GM21528 (cell line): ENCODE data around the gene GATAD2B.
A peak's percentile ranks its signal among the peaks of the same experiment; 100 is the strongest.
"Not testable (repeated sequence)": the region's sequence is repeated elsewhere in the genome, so short reads cannot be mapped to it uniquely, and the experiment has no call there.

Experiments used
- ATAC-seq: cut with Tn5 transposase; IDR thresholded peaks from one replicate; pipeline ENCODE4 v1.9.1; 2021; ENCODE audit warnings: mild to moderate bottlenecking, moderate library complexity; ENCODE audit not compliant: unreplicated experiment, low FRiP score

GATAD2B gene

GRCh38 chr1:153844349-153844748, 78.4 kb downstream of the GATAD2B start:
- ATAC-seq, result not testable (repeated sequence)

GRCh38 chr1:153842006-153842471, 80.7 kb downstream of the GATAD2B start:
- ATAC-seq, result peak; percentile 62

GRCh38 chr1:153841463-153841994, 81.2 kb downstream of the GATAD2B start:
- ATAC-seq, result no peak

DNA sequence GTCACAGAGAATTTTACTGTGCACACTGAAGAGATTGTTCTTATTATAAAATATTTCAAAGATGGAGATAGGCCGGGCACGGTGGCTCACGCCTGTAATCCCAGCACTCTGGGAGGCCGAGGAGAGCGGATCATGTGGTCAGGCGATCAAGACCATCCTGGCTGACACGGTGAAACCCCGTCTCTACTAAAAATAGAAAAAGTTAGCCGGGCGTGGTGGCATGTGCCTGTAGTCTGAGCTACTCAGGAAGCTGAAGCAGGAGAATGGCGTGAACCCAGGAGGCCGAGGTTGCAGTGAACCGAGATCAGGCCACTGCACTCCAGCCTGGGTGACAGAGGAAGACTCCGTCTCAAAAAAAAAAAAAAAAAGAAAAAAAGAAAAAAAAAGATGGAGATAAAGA, 82.0 kb downstream of the GATAD2B start:
- ATAC-seq, result not testable (repeated sequence)

DNA sequence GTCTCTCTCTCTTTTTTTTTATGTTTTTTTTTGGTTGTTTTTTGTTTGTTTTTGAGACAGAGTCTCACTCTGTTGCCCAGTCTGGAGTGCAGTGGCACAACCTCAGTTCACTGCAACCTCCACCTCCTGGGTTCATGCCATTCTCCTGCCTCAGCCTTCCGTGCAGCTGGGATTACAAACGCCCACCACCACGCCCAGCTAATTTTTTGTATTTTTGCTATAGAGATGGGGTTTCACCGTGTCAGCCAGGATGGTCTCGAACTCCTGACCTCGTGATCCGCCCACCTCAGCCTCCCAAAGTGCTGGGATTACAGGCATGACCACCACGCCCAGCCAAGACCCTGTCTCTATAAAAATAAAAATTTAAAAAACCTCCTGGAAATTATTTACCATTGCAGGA, 88.8 kb downstream of the GATAD2B start:
- ATAC-seq, result not testable (repeated sequence)

DNA sequence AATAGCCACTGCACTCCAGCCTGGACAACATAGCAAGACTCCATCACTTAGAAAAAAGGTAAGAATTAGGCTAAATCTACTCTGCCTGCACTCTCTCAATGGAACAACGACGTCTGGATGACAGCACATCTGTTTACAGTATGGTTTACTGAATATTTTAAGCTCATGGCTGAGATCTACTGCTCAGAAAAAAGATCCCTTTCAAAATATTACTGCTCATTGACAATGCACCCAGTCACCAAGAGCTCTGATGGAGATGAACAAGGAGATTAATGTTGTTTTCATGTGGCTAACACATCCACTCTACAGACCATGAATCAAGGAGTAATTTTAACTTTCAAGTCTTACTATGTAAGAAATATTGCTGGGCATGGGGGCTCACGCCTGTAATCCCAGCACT, 89.6 kb downstream of the GATAD2B start:
- no peak for ATAC-seq

- no peak for ATAC-seq
Measured at GRCh38 chr1:153832293-153832692, 90.5 kb downstream of the GATAD2B start.

DNA sequence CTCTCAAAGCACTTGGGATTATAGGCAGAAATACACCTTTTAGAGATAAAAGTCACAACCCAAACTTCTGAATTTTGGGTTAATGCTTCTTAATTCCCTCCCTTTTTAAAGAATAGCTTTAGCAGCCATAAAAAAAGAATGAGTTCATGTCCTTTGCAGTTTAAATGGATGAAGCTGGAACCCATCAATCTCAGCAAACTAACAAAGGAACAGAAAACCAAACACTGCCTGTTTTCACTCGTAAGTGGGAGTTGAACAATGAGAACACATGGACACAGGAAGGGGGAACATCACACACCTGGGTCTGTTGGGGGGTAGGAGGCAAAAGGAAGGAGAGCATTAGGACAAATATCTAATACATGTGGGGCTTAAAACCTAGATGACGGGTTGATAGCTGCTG, 91.7 kb downstream of the GATAD2B start:
- ATAC-seq, result no peak

DNA sequence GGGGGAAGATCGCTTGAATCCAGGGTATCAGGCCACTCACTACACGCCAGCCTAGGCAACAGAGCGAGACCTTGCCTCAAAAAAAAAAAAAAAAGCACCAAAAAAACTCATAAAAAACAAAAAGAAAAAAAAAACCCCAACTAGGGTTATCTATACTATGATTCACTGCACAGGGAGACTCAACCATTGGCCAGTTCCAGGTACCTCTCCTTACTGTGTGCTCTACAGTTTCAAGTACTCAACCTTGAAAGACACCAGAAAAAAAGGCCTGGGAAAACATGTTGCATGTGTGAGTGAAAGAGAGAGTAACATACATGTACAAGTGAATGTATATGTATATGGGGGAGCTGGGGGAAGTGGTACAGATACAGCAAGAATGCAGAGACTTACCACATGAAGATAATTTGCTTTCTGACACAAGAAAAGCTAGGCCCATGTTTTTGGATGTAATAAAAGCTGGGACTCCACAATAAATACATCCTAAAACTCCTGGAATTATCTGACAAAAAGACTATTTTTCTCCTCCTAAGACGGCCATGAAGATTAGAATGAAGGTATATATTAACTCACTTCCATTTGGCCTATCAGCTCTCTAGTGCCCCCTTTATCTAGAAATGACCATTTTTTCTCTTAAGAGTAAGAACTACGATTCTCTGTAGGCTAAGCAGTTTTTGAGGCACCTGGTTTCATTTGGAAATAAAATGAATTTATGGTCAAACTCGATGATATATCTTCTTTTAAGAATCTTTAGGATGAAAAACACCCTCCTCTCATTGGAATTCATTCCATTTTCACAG, 95.4 kb downstream of the GATAD2B start:
- no peak for ATAC-seq

DNA sequence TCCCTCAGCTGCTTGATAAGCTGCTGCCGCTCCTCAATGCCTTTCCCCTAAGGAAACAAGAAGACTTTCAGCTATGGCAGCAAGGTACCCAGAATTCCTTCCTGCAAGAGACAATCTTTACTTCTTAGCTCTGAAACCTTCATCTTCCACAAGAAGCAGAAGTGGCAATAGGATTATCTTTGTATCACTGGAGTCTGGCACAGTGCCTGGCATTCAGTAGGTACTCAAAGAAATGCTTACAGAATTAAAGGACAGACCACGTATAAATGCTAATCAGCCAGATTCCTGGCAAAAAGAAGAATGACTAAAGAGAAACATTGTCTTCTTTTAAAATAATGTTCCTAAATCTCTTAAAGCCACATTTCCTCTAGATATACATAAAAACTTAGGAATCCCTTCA, 103.9 kb downstream of the GATAD2B start:
- ATAC-seq, result no peak

- no peak for ATAC-seq
Measured at GRCh38 chr1:153816283-153816889, 106.4 kb downstream of the GATAD2B start.

- ATAC-seq, result peak; percentile 5
Measured at GRCh38 chr1:153805886-153806719, 116.7 kb downstream of the GATAD2B start.

GRCh38 chr1:153805042-153805745, 117.6 kb downstream of the GATAD2B start:
- peak; percentile 89 for ATAC-seq

DNA sequence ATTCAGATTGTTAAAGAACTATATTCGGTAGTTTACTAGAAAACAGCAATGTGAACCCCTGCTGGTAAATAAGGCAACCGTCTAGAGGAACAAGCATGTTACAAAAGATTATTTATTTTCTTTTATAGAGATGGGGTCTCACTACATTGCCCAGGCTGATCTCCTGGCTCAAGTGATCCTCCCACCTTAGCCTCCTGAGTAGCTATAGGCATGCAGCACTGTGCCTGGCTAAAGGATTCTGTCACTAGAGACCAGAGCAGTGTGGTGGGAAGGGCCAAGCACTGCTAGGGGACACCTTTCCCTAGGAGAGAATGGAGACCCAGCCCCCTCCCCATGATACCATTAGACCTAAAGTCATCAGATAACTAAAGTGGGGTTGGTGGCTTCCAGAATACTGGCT, 118.7 kb downstream of the GATAD2B start:
- ATAC-seq, result no peak

DNA sequence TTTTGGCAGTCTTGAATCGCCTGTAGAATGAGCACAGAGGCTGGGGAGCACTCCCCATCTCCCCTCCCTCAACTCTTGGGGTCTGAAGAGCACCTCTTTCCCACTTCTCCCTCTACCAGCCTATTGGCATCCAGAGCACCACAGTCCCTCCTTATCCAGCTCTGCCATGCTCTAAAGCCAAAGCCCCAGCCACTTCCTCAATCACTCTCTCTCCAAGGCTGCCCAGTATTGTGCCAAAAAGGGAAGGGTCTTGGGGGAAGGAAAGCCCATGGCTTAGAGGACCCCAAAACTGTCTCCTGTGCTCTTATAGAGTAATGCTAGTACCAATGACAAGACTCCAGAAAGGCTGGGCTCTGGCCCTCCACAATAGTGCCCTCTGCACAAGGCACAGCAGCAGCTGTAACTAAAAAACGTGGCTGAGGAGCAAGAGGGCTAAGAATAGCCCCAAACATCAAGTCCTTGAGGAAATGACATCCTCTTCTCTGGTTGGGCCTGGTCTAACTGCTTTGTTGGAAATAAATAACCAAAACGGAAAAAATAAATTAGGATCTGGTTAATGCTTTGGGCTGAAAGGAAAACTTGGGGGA, 119.2 kb downstream of the GATAD2B start:
- ATAC-seq, result no peak

GRCh38 chr1:153801786-153802697, 120.7 kb downstream of the GATAD2B start:
- ATAC-seq, result no peak

DNA sequence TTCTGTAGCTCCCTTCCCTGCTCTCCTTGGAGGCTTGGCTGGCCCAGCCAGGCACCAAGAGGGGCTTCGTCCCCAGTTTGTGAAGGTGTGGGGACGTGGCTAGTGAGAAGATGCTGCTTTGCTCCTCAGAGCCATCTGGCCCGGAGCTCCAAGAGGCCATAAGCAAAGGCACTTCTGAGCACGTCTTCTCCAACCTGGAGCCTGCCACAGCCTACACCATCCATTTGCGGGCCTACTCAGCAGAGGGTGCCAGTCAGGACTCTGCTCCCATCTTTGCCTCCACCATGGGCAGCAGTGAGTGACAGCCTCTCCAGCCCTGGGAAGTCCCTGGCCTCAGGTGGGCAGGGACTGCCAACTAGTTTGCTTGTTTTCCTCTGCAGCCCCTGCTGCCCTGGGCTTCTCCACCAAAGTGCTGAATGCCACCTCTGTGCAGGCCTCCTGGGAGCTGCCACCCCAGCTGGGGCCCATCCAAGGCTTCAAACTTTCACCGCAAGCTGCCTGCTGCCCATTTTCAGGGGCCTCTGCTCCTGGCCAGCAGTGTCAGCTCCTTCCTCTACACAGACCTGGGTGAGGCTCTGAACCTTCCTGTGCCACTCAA, 121.6 kb downstream of the GATAD2B start:
- ATAC-seq, result no peak

DNA sequence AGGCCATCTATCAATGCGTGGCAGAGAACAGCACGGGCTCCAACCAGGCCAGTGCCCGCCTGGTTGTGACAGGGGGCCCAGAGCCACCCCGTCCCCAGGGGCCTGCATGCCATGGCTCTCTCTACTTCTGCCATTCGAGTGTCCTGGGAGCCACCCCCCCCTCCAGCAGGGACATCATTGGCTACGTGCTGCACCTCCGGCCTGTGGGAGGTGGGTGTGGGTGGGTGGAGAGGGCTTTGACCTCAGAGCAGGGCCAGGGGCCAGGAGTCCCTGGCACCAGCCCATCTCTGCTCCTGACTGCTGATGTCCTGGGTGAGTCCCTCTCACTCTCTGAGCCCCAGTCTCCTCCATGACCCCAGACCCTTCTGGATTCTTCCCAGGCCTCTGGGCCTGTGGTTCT, 122.3 kb downstream of the GATAD2B start:
- no peak for ATAC-seq
